HG03064 (cell line): ENCODE measurements around the gene SPAG17.

Source experiments
- ATAC-seq: cut with Tn5 transposase; IDR thresholded peaks from one replicate; pipeline ENCODE4 v1.9.1; 2021; ENCODE audit warnings: low read depth; ENCODE audit not compliant: unreplicated experiment

The SPAG17 gene

GRCh38 chr1:118007391-118007790, 177.6 kb downstream of the SPAG17 start:
- ATAC-seq: no peak

- ATAC-seq: no peak
Measured at GRCh38 chr1:118004312-118004711, 180.7 kb downstream of the SPAG17 start.

GRCh38 chr1:117985973-117986372, 199.1 kb downstream of the SPAG17 start:
- no peak for ATAC-seq

DNA sequence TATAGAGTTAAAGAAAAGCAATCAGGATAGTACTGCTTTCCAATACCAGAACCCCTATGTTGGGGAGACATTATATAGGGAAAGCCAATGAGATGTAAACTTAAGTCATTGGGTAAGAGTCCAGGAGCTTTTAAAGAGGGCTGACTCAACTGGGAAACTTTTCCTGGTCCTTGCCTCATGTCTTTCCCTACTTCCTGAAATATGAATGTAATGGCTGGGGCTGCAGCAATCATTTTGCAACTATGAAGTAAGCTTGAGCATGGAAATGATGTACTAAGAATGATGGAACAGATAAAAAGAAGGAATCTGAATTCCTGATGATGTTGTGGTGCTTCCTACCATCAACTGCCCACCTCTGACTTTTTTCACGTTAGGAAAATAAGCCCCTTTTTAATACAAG, 199.8 kb downstream of the SPAG17 start:
- ATAC-seq: no peak

GRCh38 chr1:117981455-117982192, 203.4 kb downstream of the SPAG17 start:
- ATAC-seq: no peak

- ATAC-seq: no peak
Measured at GRCh38 chr1:117976381-117976780, 208.6 kb downstream of the SPAG17 start.

GRCh38 chr1:117971777-117972176, 213.3 kb downstream of the SPAG17 start:
- ATAC-seq: no peak

DNA sequence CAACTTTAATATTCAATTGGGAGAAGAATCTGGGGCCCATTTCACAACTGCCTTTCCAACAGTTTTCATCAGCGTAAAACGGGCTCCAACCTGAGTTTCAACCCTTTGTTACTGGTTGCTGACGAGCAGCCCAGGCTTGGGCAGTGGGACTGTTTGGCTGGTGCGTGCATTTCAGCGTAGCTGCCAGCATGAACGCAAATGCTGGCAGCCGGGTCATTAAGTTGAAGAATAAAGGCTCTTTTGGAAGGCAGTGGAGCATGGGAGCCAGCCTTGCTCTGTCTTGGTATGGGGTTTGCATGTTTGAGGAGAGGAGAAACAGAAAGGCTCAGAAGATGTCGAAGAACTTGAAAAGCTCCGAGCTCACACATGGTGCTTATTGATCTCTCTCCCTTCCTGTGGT, 214.8 kb downstream of the SPAG17 start:
- ATAC-seq: no peak

GRCh38 chr1:117967881-117968280, 217.1 kb downstream of the SPAG17 start:
- ATAC-seq: no peak

GRCh38 chr1:117967477-117967876, 217.6 kb downstream of the SPAG17 start:
- no peak for ATAC-seq

GRCh38 chr1:117964290-117965038, 220.6 kb downstream of the SPAG17 start:
- no peak for ATAC-seq

- ATAC-seq: no peak
Measured at GRCh38 chr1:117959364-117959763, 225.7 kb downstream of the SPAG17 start.

GRCh38 chr1:117952386-117952785, 232.6 kb downstream of the SPAG17 start:
- no peak for ATAC-seq

- no peak for ATAC-seq
Measured at GRCh38 chr1:117942293-117942692, 242.7 kb downstream of the SPAG17 start.

GRCh38 chr1:117933769-117934168, 251.3 kb downstream of the SPAG17 start:
- ATAC-seq: no peak

GRCh38 chr1:117932576-117932975, 252.5 kb downstream of the SPAG17 start:
- ATAC-seq: no peak

DNA sequence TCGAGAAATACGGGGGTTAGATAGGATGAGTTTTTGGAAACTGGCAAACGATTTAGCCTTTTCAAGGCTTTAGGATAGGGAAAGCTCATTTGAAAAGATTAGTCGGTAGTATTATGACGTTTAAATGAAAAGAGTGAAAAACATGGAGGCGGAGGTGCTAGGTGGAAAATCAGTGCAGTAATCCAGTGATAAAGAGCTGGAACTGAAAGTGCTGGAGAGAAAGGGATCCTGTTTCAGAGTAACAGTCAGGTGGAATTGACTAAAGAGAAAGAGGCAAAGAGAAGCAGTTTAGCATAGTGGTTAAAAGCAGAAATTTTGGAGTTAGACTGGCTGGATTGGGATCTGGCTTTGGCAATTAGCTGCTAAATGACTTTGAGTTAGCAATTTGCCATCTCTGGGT, 254.5 kb downstream of the SPAG17 start:
- no peak for ATAC-seq

GRCh38 chr1:117930173-117930447, 254.9 kb downstream of the SPAG17 start:
- no peak for ATAC-seq

- peak; percentile 95 for ATAC-seq
Measured at GRCh38 chr1:117929343-117930172, 255.5 kb downstream of the SPAG17 start, which contains the start of the genes GDAP2 and WDR3. GDAP2 (minus strand) TSS chr1:117929621; CDS start chr1:117920357, 9,264 bp downstream. WDR3 (plus strand) TSS chr1:117929739; CDS start chr1:117933320, 3,581 bp downstream.

DNA sequence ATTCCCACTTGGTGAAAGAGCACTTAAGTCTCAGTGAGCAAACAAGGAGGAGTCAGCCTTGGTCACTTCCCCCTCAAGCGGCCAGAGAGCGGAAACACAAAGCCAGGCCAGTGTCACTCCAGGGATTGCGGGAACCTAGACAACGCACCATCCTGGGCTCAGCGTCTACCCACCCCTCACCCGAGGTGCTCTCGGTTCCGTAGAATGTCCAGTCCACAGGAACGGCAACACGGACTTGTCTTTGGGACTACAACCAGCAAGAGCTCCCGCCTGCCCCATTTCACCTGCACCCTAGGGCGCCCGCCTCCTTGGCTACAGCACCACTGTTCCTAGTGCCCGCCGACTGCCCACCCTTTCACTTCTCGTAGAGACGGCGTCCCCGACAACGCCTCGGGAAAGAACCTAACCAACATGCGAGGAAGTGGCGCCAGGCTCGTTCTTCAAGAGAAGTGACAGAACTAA, 256.1 kb downstream of the SPAG17 start:
- peak; percentile 44 for ATAC-seq

GRCh38 chr1:117925981-117926380, 259.0 kb downstream of the SPAG17 start:
- no peak for ATAC-seq
